Neural cell (in vitro differentiated cells): Measurements from ENCODE around the gene DHX30. TPM values are rescaled to one million over a fixed set of nuclear protein-coding genes. Genes with fewer than 3 reads are reported as not detected.

Experiments
- H2AFZ ChIP-seq: fragments of 200-600, 300-800 bp; sonication (generic), shearing (Covaris generic); 2 replicates; pipeline ENCODE4 v1.6.0; 2014; ENCODE audit warnings: low read depth, mild to moderate bottlenecking, antibody characterized with exemption, low read length, moderate library complexity
- H3F3A ChIP-seq: fragments of 200-600 bp; shearing (Covaris generic); 2 replicates; pipeline ENCODE4 v1.6.1; 2016; ENCODE audit warnings: mild to moderate bottlenecking, moderate library complexity, mixed read lengths, antibody characterized with exemption, low read length; ENCODE audit not compliant: insufficient read depth, poor library complexity, severe bottlenecking
- H3K27ac ChIP-seq: fragments of 200-600, 300-800 bp; sonication (generic), shearing (Covaris generic); 2 replicates; pipeline ENCODE4 v1.5.1; 2014; ENCODE audit warnings: mild to moderate bottlenecking, low read length, moderate library complexity
- H3K27me3 ChIP-seq: fragments of 300-800, 200-600 bp; sonication (generic), shearing (Covaris generic); 2 replicates; pipeline ENCODE4 v1.6.0; 2014; ENCODE audit warnings: mild to moderate bottlenecking, low read depth, low read length, moderate library complexity; ENCODE audit not compliant: insufficient read depth
- H3K36me3 ChIP-seq: fragments of 300-800, 200-600 bp; sonication (generic), shearing (Covaris generic); 2 replicates; pipeline ENCODE4 v1.5.1; 2014; ENCODE audit warnings: mild to moderate bottlenecking, antibody characterized with exemption, low read length, moderate library complexity; ENCODE audit not compliant: insufficient read depth
- H3K4me2 ChIP-seq: fragments of 300-800, 200-600 bp; sonication (generic), shearing (Covaris generic); 2 replicates; pipeline ENCODE4 v1.6.0; 2014; ENCODE audit warnings: mild to moderate bottlenecking, low read length
- H3K4me3 ChIP-seq: fragments of 300-800, 200-600 bp; sonication (generic), shearing (Covaris generic); 2 replicates; pipeline ENCODE4 v1.5.1; 2014; ENCODE audit warnings: mild to moderate bottlenecking, low read length, moderate library complexity
- H3K79me2 ChIP-seq: fragments of 200-600 bp; shearing (Covaris generic); replicated peaks from 2 replicates; pipeline ENCODE4 v1.6.0; 2014; ENCODE audit warnings: mild to moderate bottlenecking, low read length, moderate library complexity; ENCODE audit not compliant: insufficient read depth
- H3K9ac ChIP-seq: fragments of 300-800, 200-600 bp; sonication (generic), shearing (Covaris generic); 2 replicates; pipeline ENCODE4 v1.6.1; 2016; ENCODE audit warnings: mild to moderate bottlenecking, low read length, mixed read lengths
- H3K9me2 ChIP-seq: fragments of 200-600 bp; shearing (Covaris generic); 2 replicates; pipeline ENCODE4 v1.6.1; 2016; ENCODE audit warnings: mild to moderate bottlenecking, low read length, mixed read lengths; ENCODE audit not compliant: insufficient read depth
- H3K9me3 ChIP-seq: fragments of 200-600, 300-800 bp; sonication (generic), shearing (Covaris generic); 2 replicates; pipeline ENCODE4 v1.6.1; 2016; ENCODE audit warnings: mild to moderate bottlenecking, mixed run types, low read length, moderate library complexity, mixed read lengths
- H4K20me1 ChIP-seq: fragments of 200-600 bp; shearing (Covaris generic); 2 replicates; pipeline ENCODE4 v1.6.1; 2016; ENCODE audit warnings: mild to moderate bottlenecking, mixed run types; ENCODE audit not compliant: insufficient read depth
- EP300 ChIP-seq: fragments of 450-650 bp; conservative IDR thresholded peaks from 2 replicates; pipeline ENCODE4 v1.6.1; 2014; ENCODE audit warnings: antibody characterized with exemption, mild to moderate bottlenecking, moderate library complexity; ENCODE audit not compliant: poor library complexity, severe bottlenecking
- EZH2 ChIP-seq: fragments of 200-600, 300-800 bp; shearing (Covaris generic), sonication (generic); IDR thresholded peaks from 2 replicates; pipeline ENCODE4 v1.6.1; 2014; ENCODE audit warnings: antibody characterized with exemption, low read length, borderline replicate concordance, mild to moderate bottlenecking; ENCODE audit not compliant: insufficient read depth, poor library complexity, severe bottlenecking
- MXI1 ChIP-seq: fragments of 450-650 bp; conservative IDR thresholded peaks from 2 replicates; pipeline ENCODE4 v1.6.1; 2014; ENCODE audit warnings: antibody characterized with exemption, mild to moderate bottlenecking; ENCODE audit not compliant: poor library complexity, severe bottlenecking
- POLR2AphosphoS5 ChIP-seq: IDR thresholded peaks from 2 replicates; pipeline ENCODE4 v1.6.1; 2012
- RAD21 ChIP-seq: fragments of 450-650 bp; conservative IDR thresholded peaks from 2 replicates; pipeline ENCODE4 v1.6.1; 2014; ENCODE audit warnings: antibody characterized with exemption, mild to moderate bottlenecking, moderate library complexity
- SMC3 ChIP-seq: fragments of 450-650 bp; conservative IDR thresholded peaks from 2 replicates; pipeline ENCODE4 v1.6.1; 2014; ENCODE audit warnings: antibody characterized with exemption, mild to moderate bottlenecking, moderate library complexity; ENCODE audit not compliant: poor library complexity
- TAF1 ChIP-seq: IDR thresholded peaks from 2 replicates; pipeline ENCODE4 v1.6.1; 2012; ENCODE audit warnings: low read depth
- polyA plus RNA-seq: library from polyadenylated mRNA; depleted of rRNA; stranded (reverse); fragments of >200 nt; gene quantifications from 2 replicates; pipeline ENCODE4 v1.2.3, GENCODE V29; 2014
- TF ChIP-seq, protein P1 (sequence below): fragments of 450-650 bp; IDR thresholded peaks from 2 replicates; pipeline ENCODE4 v1.5.1; 2014; ENCODE audit warnings: antibody characterized with exemption, mild to moderate bottlenecking, moderate library complexity; ENCODE audit not compliant: poor library complexity, severe bottlenecking
- TF ChIP-seq, protein P2 (sequence below): IDR thresholded peaks from 2 replicates; pipeline ENCODE4 v1.6.1; 2012; ENCODE audit warnings: borderline replicate concordance

The DHX30 gene
- polyA plus RNA-seq, 1 donor from 2014 or later, result 101 TPM

DNA sequence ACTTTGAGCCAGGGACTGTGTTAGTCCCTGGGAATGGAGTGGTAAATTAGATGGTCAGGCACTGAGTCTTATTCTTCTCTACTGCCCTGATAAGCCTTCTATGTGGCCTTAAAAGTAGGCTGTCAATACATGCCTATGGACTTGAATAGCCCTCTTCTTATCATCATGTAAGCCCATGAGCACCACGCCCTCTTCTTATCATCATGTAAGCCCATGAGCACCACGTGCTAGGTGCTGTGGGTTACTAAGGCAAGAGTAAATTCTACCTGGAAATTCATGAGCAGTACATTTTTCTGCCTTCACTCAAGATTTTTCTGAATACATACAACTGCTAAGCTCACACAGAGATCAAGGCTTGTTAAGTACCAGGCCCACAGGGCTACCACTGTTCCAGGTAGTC lies 68.5 kb downstream of the DHX30 start:
- H2AFZ ChIP-seq, result no peak overlapping the region
- H3K27ac ChIP-seq, result no peak overlapping the region
- H3K9ac ChIP-seq, result no peak overlapping the region
- H3K27me3 ChIP-seq, result no peaks in the 10 kb centered on the region
- peaks cover 22% of the 10 kb centered on the region for H3K36me3 ChIP-seq
- H3K79me2 ChIP-seq, result no peaks in the 10 kb centered on the region
- H3K9me3 ChIP-seq, result no peaks in the 10 kb centered on the region
- no peak overlapping the region for H3K4me2 ChIP-seq
- H3F3A ChIP-seq, result no peaks in the 10 kb centered on the region
- no peak overlapping the region for H3K4me3 ChIP-seq
- H3K9me2 ChIP-seq, result no peaks in the 10 kb centered on the region
- no peak for TF ChIP-seq POLR2AphosphoS5
- TF ChIP-seq RAD21, result no peak
- TF ChIP-seq, protein P1, sequence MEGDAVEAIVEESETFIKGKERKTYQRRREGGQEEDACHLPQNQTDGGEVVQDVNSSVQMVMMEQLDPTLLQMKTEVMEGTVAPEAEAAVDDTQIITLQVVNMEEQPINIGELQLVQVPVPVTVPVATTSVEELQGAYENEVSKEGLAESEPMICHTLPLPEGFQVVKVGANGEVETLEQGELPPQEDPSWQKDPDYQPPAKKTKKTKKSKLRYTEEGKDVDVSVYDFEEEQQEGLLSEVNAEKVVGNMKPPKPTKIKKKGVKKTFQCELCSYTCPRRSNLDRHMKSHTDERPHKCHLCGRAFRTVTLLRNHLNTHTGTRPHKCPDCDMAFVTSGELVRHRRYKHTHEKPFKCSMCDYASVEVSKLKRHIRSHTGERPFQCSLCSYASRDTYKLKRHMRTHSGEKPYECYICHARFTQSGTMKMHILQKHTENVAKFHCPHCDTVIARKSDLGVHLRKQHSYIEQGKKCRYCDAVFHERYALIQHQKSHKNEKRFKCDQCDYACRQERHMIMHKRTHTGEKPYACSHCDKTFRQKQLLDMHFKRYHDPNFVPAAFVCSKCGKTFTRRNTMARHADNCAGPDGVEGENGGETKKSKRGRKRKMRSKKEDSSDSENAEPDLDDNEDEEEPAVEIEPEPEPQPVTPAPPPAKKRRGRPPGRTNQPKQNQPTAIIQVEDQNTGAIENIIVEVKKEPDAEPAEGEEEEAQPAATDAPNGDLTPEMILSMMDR, result no peak
- no peak for TF ChIP-seq SMC3
- no peak for TF ChIP-seq EZH2
- TF ChIP-seq, protein P2, sequence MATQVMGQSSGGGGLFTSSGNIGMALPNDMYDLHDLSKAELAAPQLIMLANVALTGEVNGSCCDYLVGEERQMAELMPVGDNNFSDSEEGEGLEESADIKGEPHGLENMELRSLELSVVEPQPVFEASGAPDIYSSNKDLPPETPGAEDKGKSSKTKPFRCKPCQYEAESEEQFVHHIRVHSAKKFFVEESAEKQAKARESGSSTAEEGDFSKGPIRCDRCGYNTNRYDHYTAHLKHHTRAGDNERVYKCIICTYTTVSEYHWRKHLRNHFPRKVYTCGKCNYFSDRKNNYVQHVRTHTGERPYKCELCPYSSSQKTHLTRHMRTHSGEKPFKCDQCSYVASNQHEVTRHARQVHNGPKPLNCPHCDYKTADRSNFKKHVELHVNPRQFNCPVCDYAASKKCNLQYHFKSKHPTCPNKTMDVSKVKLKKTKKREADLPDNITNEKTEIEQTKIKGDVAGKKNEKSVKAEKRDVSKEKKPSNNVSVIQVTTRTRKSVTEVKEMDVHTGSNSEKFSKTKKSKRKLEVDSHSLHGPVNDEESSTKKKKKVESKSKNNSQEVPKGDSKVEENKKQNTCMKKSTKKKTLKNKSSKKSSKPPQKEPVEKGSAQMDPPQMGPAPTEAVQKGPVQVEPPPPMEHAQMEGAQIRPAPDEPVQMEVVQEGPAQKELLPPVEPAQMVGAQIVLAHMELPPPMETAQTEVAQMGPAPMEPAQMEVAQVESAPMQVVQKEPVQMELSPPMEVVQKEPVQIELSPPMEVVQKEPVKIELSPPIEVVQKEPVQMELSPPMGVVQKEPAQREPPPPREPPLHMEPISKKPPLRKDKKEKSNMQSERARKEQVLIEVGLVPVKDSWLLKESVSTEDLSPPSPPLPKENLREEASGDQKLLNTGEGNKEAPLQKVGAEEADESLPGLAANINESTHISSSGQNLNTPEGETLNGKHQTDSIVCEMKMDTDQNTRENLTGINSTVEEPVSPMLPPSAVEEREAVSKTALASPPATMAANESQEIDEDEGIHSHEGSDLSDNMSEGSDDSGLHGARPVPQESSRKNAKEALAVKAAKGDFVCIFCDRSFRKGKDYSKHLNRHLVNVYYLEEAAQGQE, result no peak
- no peak for TF ChIP-seq TAF1
- TF ChIP-seq EP300, result no peak
- no peak for TF ChIP-seq MXI1
- no peaks in the 10 kb centered on the region for H4K20me1 ChIP-seq

DNA sequence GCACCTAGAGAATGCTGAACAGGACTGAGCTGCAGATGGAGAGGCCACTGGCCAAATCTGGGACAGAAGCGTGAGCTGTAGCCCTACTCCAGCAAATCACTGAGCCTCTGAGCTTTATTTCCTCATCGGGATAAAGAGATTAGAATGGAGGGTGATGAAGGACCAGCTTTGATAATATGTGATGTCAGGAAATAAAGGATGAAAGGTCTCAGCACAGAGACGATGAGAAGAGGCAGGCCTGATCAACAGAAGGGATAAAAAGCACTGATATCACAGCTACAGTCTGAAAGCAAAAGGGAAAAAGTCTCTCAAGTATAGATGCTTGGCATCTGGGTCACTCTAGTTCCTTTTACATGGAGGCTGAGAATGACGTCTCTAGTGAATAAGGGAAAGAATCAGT lies 70.0 kb downstream of the DHX30 start:
- no peaks in the 10 kb centered on the region for H3F3A ChIP-seq
- TF ChIP-seq SMC3, result no peak
- TF ChIP-seq, protein P1, result no peak
- no peak for TF ChIP-seq MXI1
- TF ChIP-seq EP300, result no peak
- TF ChIP-seq POLR2AphosphoS5, result no peak
- TF ChIP-seq, protein P2, result no peak
- TF ChIP-seq EZH2, result no peak
- no peak for TF ChIP-seq TAF1
- TF ChIP-seq RAD21, result no peak
- H3K36me3 ChIP-seq, result peaks cover 22% of the 10 kb centered on the region
- H2AFZ ChIP-seq, result no peak overlapping the region
- H3K4me3 ChIP-seq, result no peak overlapping the region
- no peaks in the 10 kb centered on the region for H4K20me1 ChIP-seq
- no peaks in the 10 kb centered on the region for H3K9me2 ChIP-seq
- no peak overlapping the region for H3K4me2 ChIP-seq
- no peaks in the 10 kb centered on the region for H3K79me2 ChIP-seq
- H3K9me3 ChIP-seq, result no peaks in the 10 kb centered on the region
- no peaks in the 10 kb centered on the region for H3K27me3 ChIP-seq
- H3K9ac ChIP-seq, result no peak overlapping the region
- H3K27ac ChIP-seq, result no peak overlapping the region
